Fibroblast of villous mesenchyme (primary cell): ENCODE data around the gene NPFFR1. TPM values are rescaled to one million over a fixed set of nuclear protein-coding genes. Genes with fewer than 3 reads are reported as not detected.
"Not testable (repeated sequence)": the region's sequence is repeated elsewhere in the genome, so short reads cannot be mapped to it uniquely, and the experiment has no call there.

Source experiments
- DNase-seq: peaks from one replicate; pipeline ENCODE4 v3.0.0-alpha.2; 2010; ENCODE audit warnings: low read depth
- H3K4me3 ChIP-seq: 2 replicates; pipeline ENCODE4 v1.5.1; 2011; ENCODE audit warnings: low read depth, mild to moderate bottlenecking, low read length
- total RNA-seq: library from RNA; depleted of rRNA; stranded (reverse); fragments of >200 nt; gene quantifications from 2 replicates; pipeline ENCODE4 v1.2.3, GENCODE V29; 2012
- TF ChIP-seq, protein P1 (sequence below): IDR thresholded peaks from 2 replicates; pipeline ENCODE4 v1.5.1; 2012; ENCODE audit warnings: low read depth, mild to moderate bottlenecking, low read length; ENCODE audit not compliant: insufficient read depth

The NPFFR1 gene
- total RNA-seq, 1 donor: not detected

DNA sequence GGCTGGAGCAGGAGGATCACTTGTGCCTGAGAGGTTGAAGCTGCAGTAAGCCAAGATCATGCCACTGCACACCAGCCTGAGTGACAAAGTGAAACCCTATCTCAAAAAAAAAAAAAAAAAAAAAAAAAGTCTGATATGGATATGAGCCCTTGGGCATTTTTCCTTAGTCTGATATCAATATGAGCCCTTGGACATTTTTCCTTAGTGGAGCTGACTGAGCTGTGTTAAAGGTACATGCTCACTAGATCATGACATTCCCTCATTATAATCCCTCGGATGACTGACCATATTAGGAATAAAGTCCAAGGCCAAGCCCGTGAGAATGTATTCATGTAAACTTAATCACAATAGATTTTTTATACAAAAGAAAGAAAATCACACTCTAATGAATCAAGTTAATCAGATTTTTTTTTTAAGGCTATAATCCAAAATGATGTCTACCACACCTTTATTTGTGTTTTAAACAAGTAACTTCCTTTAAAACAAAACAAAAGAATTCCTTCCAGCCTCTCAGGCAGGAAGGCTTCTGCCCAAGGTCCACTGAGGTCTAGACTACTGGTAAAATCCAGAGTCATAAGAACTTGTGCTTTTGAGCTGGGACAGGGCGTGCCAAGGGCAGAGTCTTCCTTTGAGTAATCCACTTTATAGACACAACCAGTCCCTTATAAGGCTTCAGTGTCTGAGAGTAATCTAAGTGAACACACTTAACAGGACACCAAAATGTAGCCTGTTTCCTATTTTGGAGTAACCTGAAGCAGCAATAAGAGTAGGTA, 56.1 kb downstream of the NPFFR1 start:
- H3K4me3 ChIP-seq: no peak overlapping the region
- TF ChIP-seq, protein P1, sequence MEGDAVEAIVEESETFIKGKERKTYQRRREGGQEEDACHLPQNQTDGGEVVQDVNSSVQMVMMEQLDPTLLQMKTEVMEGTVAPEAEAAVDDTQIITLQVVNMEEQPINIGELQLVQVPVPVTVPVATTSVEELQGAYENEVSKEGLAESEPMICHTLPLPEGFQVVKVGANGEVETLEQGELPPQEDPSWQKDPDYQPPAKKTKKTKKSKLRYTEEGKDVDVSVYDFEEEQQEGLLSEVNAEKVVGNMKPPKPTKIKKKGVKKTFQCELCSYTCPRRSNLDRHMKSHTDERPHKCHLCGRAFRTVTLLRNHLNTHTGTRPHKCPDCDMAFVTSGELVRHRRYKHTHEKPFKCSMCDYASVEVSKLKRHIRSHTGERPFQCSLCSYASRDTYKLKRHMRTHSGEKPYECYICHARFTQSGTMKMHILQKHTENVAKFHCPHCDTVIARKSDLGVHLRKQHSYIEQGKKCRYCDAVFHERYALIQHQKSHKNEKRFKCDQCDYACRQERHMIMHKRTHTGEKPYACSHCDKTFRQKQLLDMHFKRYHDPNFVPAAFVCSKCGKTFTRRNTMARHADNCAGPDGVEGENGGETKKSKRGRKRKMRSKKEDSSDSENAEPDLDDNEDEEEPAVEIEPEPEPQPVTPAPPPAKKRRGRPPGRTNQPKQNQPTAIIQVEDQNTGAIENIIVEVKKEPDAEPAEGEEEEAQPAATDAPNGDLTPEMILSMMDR: no peak
- DNase-seq: peak; percentile 8

DNA sequence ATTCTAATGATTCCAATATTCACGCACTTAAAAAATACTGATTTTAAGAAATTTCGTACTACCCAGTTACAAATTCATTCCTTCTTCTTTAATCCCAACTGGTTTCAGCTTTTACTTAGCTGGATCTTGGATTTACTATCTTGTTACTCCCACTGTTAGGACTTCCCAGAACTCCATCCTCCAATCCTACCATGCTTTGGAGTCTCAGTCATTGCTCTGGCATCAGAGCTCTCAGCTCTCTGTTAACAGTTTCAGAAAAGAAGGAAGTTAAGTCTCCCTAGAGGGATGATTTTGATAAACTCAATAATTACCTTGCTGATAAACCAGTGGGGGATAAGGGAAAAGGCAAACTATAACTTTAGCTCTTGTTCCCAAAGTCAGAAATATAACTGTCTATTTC, 60.1 kb downstream of the NPFFR1 start:
- H3K4me3 ChIP-seq: no peak overlapping the region
- TF ChIP-seq, protein P1: no peak
- DNase-seq: peak; percentile 10

DNA sequence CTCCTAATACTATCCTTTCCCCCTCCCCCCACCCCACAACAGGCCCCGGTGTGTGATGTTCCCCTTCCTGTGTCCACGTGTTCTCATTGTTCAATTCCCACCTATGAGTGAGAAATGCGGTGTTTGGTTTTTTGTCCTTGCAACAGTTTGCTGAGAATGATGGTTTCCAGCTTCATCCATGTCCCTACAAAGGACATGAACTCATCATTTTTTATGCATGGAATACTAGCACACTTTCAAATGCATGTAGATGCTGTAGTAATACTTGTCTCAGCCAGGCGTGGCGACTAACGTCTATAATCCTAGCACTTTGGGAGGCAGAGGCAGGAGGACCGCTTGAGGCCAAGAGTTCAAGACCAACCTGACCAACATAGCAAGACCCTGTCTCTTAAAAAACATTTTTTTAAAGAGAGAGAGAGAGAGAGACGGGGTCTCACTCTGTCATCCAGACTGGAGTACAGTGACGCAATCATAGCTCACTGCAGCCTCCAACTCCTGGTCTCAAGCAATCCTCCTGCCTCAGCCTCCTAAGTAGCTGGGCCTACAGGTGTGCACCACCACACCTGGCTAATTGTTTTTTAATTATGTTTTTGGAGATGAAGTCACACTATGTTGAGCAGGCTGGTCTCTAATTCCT, 60.9 kb downstream of the NPFFR1 start:
- H3K4me3 ChIP-seq, DNase-seq: not testable (repeated sequence)

DNA sequence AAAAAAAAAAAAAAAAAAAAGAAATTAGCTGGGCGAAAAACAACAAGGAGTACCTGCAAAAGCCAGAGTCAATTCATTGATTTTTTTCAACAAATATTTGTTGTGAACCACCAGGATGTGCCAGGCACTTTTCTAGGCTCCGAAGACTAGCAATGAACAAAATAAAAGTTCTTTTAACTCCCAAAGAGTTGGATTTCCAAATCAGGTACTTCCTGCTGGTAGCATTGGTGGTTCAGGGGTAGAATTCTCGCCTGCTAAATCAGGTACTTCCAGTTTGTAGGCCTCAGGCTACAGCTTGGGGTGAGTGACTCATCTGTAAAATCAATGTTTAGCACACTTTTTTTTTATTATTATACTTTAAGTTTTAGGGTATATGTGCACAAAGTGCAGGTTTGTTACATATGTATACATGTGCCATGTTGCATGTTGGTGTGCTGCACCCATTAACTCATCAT, 61.4 kb downstream of the NPFFR1 start:
- DNase-seq: peak; percentile 11
- TF ChIP-seq, protein P1: no peak
- no peak overlapping the region for H3K4me3 ChIP-seq

DNA sequence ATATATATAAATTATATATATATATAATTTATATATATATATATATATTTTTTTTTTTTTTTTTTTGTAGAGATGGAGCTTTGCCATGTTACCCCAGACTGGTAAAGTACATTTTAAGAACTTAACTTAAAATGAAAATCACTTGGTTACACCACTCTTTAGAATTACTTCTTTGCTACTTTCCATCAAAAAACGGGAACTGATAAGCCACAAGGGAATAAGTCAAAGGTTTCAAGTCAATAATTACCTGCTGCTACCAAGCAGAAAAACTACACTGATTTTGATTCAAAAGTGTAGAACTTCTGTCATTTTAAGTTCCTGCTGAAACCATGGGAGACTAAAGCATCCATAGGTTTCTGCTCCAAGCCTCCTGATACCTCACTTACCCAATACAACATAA, 62.8 kb downstream of the NPFFR1 start:
- H3K4me3 ChIP-seq: no peak overlapping the region
- TF ChIP-seq, protein P1: no peak
- DNase-seq: no peak

DNA sequence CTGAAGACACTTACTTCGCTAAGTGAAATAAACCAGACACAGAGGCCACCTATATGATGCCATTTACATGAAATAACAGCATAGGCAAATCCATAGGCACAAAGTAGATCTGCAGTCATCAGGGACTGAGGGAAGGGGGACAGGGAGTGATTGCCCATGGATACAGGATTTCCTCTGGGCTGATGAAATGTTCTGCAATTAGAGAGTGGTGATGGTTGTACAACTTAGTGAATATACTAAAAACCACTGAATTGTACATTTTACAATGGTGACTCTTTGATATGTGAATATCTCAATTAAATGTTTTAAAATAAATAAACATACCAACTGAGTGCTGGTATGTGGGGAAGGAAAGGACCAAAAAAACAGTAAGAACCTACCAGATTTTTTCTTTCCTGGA, 70.9 kb downstream of the NPFFR1 start:
- H3K4me3 ChIP-seq: no peak overlapping the region
- TF ChIP-seq, protein P1: no peak
- peak; percentile 19 for DNase-seq

DNA sequence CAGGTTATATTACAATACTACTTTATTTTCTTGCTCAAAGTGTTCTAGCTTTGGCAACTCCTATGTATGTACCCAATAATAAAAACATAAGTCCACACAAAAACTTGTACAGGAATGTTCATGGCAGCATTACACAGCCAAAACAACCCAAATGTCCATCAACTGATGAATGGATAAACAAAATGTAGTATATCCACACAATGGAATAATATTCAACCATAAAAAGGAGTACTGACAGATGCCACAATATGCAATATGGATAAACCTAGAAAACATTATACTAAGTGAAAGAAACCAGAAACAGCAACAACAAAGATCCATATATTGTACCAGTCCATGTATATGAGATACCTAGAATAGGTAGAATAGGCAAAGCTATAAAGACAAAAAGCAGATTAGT, 71.5 kb downstream of the NPFFR1 start:
- DNase-seq: no peak
- H3K4me3 ChIP-seq: no peak overlapping the region
- TF ChIP-seq, protein P1: no peak
